Vagina (tissue), 2 donors: ENCODE results near the gene CCDC60. TPM values are rescaled to one million over a fixed set of nuclear protein-coding genes. Genes with fewer than 3 reads are reported as not detected.

Source experiments
- DNase-seq, 2 donors: peaks; one replicate each; pipeline ENCODE4 v3.0.0-alpha.2; 2017; ENCODE audit errors: extremely low spot score in 2 of 2
- H3K27ac ChIP-seq: fragments of 200-600 bp; sonication (generic); one replicate; pipeline ENCODE4 v1.5.1; 2019
- H3K27me3 ChIP-seq: fragments of 200-600 bp; sonication (generic); one replicate; pipeline ENCODE4 v1.5.1; 2019
- H3K36me3 ChIP-seq, 2 donors: fragments of 200-600 bp; sonication (generic); one replicate each; pipeline ENCODE4 v1.5.1; 2017 to 2019
- H3K4me1 ChIP-seq: fragments of 200-600 bp; sonication (generic); one replicate; pipeline ENCODE4 v1.5.1; 2019
- H3K4me3 ChIP-seq, 2 donors: fragments of 200-600 bp; sonication (generic); 1 replicate in 1 of 2; 2 replicates in 1 of 2; pipeline ENCODE4 v1.5.1; 2016 to 2019
- H3K9me3 ChIP-seq: fragments of 200-600 bp; sonication (generic); one replicate; pipeline ENCODE4 v1.5.1; 2019
- POLR2A ChIP-seq, 2 donors: fragments of 450-650 bp; IDR thresholded peaks; one replicate each; pipeline ENCODE4 v1.6.1; 2017; ENCODE audit warnings: antibody characterized with exemption in 2 of 2, mild to moderate bottlenecking in 2 of 2, moderate library complexity in 2 of 2
- POLR2AphosphoS5 ChIP-seq, 2 donors: sonication (generic); formaldehyde crosslinking; IDR thresholded peaks; one replicate each; pipeline ENCODE4 v1.9.0; 2017; ENCODE audit warnings: antibody characterized with exemption in 2 of 2, mild to moderate bottlenecking in 2 of 2, low read depth in 1 of 2; ENCODE audit not compliant: insufficient read depth in 1 of 2
- intact Hi-C: fragments of 100-400 bp; cut with DNase I; formaldehyde crosslinking; loops from one replicate; pipeline ENCODE4 v1.15.1; 2023
- total RNA-seq: library from RNA; depleted of rRNA; stranded (reverse); fragments of >200 nt; gene quantifications from one replicate; pipeline ENCODE4 v1.2.3, GENCODE V29; 2016
- TF ChIP-seq, protein P1 (sequence below), 3 experiments: fragments of 450-650 bp in 2 of 3; fragments of 200-600 bp in 1 of 3; sonication (generic) in 1 of 3; IDR thresholded peaks; one replicate each; pipeline ENCODE4 v1.5.1; 2017 to 2019; ENCODE audit warnings: antibody characterized with exemption in 3 of 3, mild to moderate bottlenecking in 2 of 3, moderate library complexity in 2 of 3

The CCDC60 gene
- total RNA-seq, 1 donor from 2014 or later = not detected

DNA sequence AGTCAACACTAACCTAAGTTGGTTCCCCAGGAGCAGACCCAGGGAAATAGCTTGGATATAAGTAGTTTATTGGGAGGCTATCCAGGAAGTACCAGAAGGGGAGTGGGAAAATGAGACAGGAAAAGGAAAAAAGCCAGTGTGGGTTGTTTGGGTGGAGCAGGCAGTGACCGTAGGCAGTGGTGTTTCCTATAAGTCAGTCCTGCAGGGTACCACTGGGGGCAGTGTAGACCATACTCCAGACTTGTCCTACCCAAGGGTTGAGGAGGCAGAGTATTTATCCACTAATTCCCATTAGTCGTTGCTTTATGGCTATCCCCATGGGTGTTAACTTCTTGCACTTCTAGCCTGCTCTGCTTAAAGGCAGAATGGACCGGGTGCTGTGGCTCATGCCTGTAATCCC lies 6.4 kb upstream of the CCDC60 start:
- no peaks in the 10 kb centered on the region for H3K4me1 ChIP-seq
- no peaks in the 10 kb centered on the region for H3K36me3 ChIP-seq
- intact Hi-C loops = no loop called here
- H3K4me3 ChIP-seq = no peak overlapping the region
- no peak overlapping the region for H3K27ac ChIP-seq
- TF ChIP-seq POLR2AphosphoS5 (IDR thresholded peaks at IDR 0.05; ENCODE audit: insufficient read depth in 1 of 2, low read depth in 1 of 2) (no peak), POLR2A (IDR thresholded peaks at IDR 0.05) (no peak)
- TF ChIP-seq, protein P1, sequence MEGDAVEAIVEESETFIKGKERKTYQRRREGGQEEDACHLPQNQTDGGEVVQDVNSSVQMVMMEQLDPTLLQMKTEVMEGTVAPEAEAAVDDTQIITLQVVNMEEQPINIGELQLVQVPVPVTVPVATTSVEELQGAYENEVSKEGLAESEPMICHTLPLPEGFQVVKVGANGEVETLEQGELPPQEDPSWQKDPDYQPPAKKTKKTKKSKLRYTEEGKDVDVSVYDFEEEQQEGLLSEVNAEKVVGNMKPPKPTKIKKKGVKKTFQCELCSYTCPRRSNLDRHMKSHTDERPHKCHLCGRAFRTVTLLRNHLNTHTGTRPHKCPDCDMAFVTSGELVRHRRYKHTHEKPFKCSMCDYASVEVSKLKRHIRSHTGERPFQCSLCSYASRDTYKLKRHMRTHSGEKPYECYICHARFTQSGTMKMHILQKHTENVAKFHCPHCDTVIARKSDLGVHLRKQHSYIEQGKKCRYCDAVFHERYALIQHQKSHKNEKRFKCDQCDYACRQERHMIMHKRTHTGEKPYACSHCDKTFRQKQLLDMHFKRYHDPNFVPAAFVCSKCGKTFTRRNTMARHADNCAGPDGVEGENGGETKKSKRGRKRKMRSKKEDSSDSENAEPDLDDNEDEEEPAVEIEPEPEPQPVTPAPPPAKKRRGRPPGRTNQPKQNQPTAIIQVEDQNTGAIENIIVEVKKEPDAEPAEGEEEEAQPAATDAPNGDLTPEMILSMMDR (IDR thresholded peaks at IDR 0.05) = no peak
- no peaks in the 10 kb centered on the region for H3K9me3 ChIP-seq
- H3K27me3 ChIP-seq = no peaks in the 10 kb centered on the region
- no peak for DNase-seq

DNA sequence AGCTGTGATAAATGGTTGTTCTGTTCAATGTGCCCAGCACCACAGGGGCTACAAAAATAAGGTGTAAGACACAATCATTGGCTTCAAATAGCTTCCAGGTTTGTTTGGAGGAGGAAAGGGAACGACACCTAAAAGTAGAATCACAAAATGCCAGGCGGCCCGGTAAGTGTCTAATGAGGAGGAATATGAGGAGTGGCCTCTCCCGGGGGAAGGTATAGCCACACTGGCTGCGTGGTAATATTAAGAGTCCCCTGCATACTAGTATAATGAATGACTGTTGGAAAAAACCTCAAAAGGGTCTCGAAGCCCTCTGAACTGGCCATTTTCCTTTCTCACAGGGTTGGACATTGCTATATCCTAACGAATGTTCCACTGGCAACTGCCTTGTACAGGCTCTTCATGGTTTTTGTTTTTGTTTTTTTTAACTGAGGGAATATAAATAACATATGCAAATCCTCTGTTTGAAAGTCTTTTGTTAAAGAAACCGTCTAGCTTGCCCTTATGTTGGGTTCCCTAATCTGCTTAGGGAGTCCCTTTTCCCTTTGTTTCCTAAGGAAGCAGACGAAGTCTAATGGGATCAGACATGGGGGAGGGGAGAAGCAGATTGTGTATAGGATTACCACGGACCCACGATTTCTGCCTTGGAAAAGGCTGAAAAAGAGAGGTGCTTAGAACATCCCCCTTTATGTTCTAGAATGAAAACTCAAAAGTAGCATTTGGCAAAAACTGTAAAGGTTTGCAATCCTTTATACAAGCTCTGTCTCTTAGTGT lies 4.2 kb downstream of the CCDC60 start:
- intact Hi-C loops = no loop called here
- Histone ChIP-seq H3K9me3 (no peaks in the 10 kb centered on the region), H3K27me3 (no peaks in the 10 kb centered on the region), H3K4me1 (no peaks in the 10 kb centered on the region), H3K4me3 (no peak overlapping the region), H3K27ac (no peak overlapping the region), H3K36me3 (no peaks in the 10 kb centered on the region)
- TF ChIP-seq, protein P1 (IDR thresholded peaks at IDR 0.05) = no peak
- TF ChIP-seq POLR2AphosphoS5 (IDR thresholded peaks at IDR 0.05; ENCODE audit: insufficient read depth in 1 of 2, low read depth in 1 of 2) (no peak), POLR2A (IDR thresholded peaks at IDR 0.05) (no peak)
- no peak for DNase-seq

DNA sequence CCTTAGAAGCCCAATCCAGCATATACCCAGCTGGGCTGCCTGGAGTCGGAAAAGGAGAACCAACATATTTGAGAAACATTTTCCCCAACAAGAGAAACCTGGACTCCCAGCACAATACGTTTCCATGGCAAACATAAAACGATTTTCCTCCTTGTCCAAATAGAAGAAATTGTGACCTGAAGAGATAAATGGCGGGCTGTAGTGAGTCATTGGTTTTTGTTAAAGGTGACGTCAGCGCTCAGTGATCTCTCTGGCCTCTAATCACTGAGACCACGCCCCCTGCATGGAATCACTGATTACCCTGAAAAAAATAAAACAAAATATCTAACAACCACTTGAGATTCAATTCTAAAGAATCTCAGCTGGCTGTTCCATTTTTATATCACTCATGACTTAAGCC lies 6.0 kb downstream of the CCDC60 start:
- H3K27me3 ChIP-seq = no peaks in the 10 kb centered on the region
- H3K4me3 ChIP-seq = no peak overlapping the region
- intact Hi-C loops = no loop called here
- H3K9me3 ChIP-seq = no peaks in the 10 kb centered on the region
- no peak overlapping the region for H3K27ac ChIP-seq
- DNase-seq = no peak
- no peaks in the 10 kb centered on the region for H3K36me3 ChIP-seq
- H3K4me1 ChIP-seq = no peaks in the 10 kb centered on the region
- TF ChIP-seq POLR2A (IDR thresholded peaks at IDR 0.05) (no peak), POLR2AphosphoS5 (IDR thresholded peaks at IDR 0.05; ENCODE audit: insufficient read depth in 1 of 2, low read depth in 1 of 2) (no peak)
- TF ChIP-seq, protein P1 (IDR thresholded peaks at IDR 0.05) = no peak

GRCh38 chr12:119341020-119341419 lies 6.5 kb downstream of the CCDC60 start:
- H3K9me3 ChIP-seq = no peaks in the 10 kb centered on the region
- H3K36me3 ChIP-seq = no peaks in the 10 kb centered on the region
- no peak overlapping the region for H3K27ac ChIP-seq
- no peak overlapping the region for H3K4me3 ChIP-seq
- intact Hi-C loops = no loop called here
- H3K27me3 ChIP-seq = no peaks in the 10 kb centered on the region
- TF ChIP-seq POLR2A (IDR thresholded peaks at IDR 0.05) = no peak
- TF ChIP-seq, protein P1 (IDR thresholded peaks at IDR 0.05) = no peak
- TF ChIP-seq POLR2AphosphoS5 (IDR thresholded peaks at IDR 0.05; ENCODE audit: insufficient read depth in 1 of 2, low read depth in 1 of 2) = no peak
- H3K4me1 ChIP-seq = no peaks in the 10 kb centered on the region
- no peak for DNase-seq

GRCh38 chr12:119341988-119342387 lies 7.5 kb downstream of the CCDC60 start:
- no peaks in the 10 kb centered on the region for H3K36me3 ChIP-seq
- intact Hi-C loops = no loop called here
- H3K27me3 ChIP-seq = no peaks in the 10 kb centered on the region
- no peaks in the 10 kb centered on the region for H3K9me3 ChIP-seq
- H3K27ac ChIP-seq = no peak overlapping the region
- TF ChIP-seq, protein P1 (IDR thresholded peaks at IDR 0.05) = no peak
- no peak for TF ChIP-seq POLR2AphosphoS5 (IDR thresholded peaks at IDR 0.05; ENCODE audit: insufficient read depth in 1 of 2, low read depth in 1 of 2)
- TF ChIP-seq POLR2A (IDR thresholded peaks at IDR 0.05) = no peak
- DNase-seq = no peak
- H3K4me3 ChIP-seq = no peak overlapping the region
- H3K4me1 ChIP-seq = no peaks in the 10 kb centered on the region
